ENCODE data around the gene CREB3.

CREB3 gene

DNA sequence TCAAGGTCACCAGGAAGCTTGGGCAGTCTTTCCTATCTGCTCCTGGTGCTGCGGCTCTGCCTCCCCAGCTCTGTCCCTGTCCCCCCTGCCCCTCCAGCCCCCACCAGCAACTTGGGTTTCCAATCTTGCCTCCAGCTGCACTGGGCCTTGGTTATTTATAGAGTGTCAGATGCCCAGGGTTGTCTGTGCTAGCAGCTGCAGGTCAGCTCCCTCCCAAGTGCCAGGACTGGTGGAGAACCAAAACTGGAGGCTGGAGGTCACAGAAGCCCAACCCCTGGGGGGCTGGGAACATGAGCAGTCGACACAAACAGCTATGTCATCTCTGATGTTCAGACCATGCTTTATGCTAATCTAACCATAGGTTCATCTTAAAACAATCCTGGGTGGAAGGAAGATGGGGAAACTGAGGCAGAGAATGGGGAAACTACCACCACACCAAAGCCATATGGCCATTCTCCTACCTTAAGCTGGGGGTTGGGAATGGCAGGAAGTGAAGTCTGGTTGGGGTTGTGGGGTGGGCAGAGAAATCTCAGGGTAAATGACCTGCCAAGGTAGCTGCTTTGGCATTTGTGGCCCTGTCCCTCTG is 44.4 kb upstream of the CREB3 start:
- Histone ChIP-seq H2AFZ (ENCODE audit: low read depth, low read length) (no peak overlapping the region), H3K27me3 (ENCODE audit: insufficient read depth, low read length, poor library complexity) (no peaks in the 10 kb centered on the region), H3K4me1 (ENCODE audit: insufficient read depth, low read length) (peaks cover 30% of the 10 kb centered on the region), H4K20me1 (ENCODE audit: insufficient read depth, low read length) (no peaks in the 10 kb centered on the region), H3K27ac (ENCODE audit: low read length) (no peak overlapping the region), H3K9me3 (ENCODE audit: insufficient read depth, low read length, severe bottlenecking) (no peaks in the 10 kb centered on the region), H3K9ac (ENCODE audit: low read depth, low read length) (no peak overlapping the region), H3K4me3 (ENCODE audit: low read depth in 1 of 2, low read length in 2 of 2) (no peak overlapping the region), H3K79me2 (ENCODE audit: insufficient read depth, low read length) (peaks cover 5% of the 10 kb centered on the region), H3K36me3 (ENCODE audit: insufficient read depth, low read length) (peaks cover 42% of the 10 kb centered on the region), H3K4me2 (ENCODE audit: insufficient read depth, low read length) (no peak overlapping the region)
- TF ChIP-seq, protein P1, sequence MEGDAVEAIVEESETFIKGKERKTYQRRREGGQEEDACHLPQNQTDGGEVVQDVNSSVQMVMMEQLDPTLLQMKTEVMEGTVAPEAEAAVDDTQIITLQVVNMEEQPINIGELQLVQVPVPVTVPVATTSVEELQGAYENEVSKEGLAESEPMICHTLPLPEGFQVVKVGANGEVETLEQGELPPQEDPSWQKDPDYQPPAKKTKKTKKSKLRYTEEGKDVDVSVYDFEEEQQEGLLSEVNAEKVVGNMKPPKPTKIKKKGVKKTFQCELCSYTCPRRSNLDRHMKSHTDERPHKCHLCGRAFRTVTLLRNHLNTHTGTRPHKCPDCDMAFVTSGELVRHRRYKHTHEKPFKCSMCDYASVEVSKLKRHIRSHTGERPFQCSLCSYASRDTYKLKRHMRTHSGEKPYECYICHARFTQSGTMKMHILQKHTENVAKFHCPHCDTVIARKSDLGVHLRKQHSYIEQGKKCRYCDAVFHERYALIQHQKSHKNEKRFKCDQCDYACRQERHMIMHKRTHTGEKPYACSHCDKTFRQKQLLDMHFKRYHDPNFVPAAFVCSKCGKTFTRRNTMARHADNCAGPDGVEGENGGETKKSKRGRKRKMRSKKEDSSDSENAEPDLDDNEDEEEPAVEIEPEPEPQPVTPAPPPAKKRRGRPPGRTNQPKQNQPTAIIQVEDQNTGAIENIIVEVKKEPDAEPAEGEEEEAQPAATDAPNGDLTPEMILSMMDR (IDR thresholded peaks at IDR 0.05; ENCODE audit: borderline replicate concordance, extremely low read depth, low read length, poor library complexity, severe bottlenecking), result no peak
- no peak for TF ChIP-seq EZH2 (IDR thresholded peaks at IDR 0.05; ENCODE audit: borderline replicate concordance, low read depth, low read length, severe bottlenecking)
- no peak for DNase-seq
- ATAC-seq (ENCODE audit: insufficient read depth, low read depth), result no peak

DNA sequence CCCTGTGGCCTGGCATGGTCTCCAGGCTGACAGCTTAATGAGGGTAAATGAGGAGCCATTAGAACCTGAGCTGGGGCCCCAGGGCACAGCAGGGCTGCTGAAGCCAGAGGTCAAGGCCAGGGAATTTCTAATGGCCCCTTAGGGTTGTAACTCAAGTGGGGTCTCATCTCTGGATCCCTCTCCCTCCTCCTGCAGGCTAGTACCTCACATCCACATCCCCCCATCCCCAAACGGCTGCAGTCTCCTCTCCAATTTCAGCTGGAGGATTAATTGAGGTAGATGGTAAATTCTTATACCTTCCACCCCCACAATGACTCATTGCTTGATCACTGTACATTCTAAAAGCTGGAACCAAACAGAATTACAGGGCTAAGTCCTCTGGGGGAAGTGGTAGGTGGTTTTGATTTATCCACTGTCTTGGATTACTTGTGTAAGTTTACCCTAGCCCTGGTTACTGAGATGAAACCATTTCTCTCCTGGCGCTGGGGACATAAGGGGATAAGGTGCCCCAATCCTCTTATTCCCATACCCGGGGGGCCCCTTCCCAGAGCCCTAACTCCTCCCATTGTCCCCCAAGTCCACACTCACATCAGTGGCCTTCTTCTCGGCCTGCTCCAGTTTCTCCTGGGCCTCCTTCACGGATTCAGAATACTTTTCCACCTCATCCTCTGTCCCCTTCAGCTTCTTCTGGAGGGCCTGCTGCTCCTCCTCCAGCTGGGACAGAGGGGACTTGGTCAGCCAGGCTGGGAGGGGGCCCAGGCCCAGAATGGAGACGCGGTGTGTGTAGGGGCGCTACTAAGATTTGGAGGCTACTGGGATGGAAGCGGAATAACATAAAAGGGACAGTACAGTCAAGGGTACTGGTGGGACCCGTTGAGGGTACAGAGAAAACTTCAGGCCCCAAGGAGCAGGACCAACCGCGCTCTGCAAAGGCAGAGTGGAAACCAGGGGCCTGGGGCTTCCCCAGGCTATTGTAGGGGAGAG is 43.6 kb upstream of the CREB3 start:
- TF ChIP-seq, protein P1 (IDR thresholded peaks at IDR 0.05; ENCODE audit: borderline replicate concordance, extremely low read depth, low read length, poor library complexity, severe bottlenecking), result no peak
- TF ChIP-seq EZH2 (IDR thresholded peaks at IDR 0.05; ENCODE audit: borderline replicate concordance, low read depth, low read length, severe bottlenecking), result no peak
- no peaks in the 10 kb centered on the region for H3K9me3 ChIP-seq (ENCODE audit: insufficient read depth, low read length, severe bottlenecking)
- no peaks in the 10 kb centered on the region for H4K20me1 ChIP-seq (ENCODE audit: insufficient read depth, low read length)
- H2AFZ ChIP-seq (ENCODE audit: low read depth, low read length), result no peak overlapping the region
- H3K4me3 ChIP-seq (ENCODE audit: low read depth in 1 of 2, low read length in 2 of 2), result no peak overlapping the region
- peaks cover 35% of the 10 kb centered on the region for H3K36me3 ChIP-seq (ENCODE audit: insufficient read depth, low read length)
- ATAC-seq (ENCODE audit: insufficient read depth, low read depth) (no peak), DNase-seq (no peak)
- peaks cover 5% of the 10 kb centered on the region for H3K79me2 ChIP-seq (ENCODE audit: insufficient read depth, low read length)
- H3K4me1 ChIP-seq (ENCODE audit: insufficient read depth, low read length), result peaks cover 30% of the 10 kb centered on the region
- H3K4me2 ChIP-seq (ENCODE audit: insufficient read depth, low read length), result peak overlapping the region; percentile 82
- no peak overlapping the region for H3K27ac ChIP-seq (ENCODE audit: low read length)
- H3K27me3 ChIP-seq (ENCODE audit: insufficient read depth, low read length, poor library complexity), result no peaks in the 10 kb centered on the region
- H3K9ac ChIP-seq (ENCODE audit: low read depth, low read length), result no peak overlapping the region

DNA sequence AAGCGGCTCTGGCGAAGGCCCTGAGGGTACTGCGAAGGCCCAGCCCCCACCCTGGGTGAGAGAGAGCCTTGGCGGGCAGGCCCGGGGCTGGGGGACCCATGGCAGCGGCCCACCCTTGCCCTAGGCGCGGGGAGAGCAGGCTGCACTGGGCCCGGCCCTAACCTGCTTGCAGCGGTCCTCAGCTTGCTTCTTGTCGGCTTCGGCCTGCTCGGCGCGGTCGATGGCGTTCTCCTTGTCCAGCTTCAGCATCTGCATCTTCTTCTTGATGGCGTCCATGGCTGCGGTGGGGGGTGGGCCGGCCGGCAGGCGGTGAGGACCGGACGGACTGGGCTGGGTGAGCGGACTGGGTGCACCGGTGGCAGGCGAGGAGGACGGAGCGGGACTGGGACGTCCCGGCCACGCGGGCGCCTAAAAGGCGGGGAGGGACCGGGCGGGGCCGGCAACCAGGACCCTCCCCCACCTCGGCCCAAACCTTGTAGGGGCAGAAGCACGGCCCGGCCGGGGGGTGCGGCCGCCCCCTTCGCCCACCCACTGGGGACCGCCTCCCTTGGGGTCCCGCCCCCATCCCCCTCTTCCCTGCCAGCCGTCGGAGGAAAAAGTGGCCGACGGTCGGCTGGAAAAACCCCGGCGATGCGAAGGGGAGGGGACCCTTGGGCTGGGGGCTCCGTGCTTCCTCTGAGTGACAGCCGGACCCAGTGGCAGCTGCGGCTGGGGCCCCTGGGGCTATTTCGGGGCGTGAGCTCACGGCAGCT is 42.7 kb upstream of the CREB3 start, which contains the start of gene TPM2:
Gene TPM2, minus strand, starts transcription at position 384 of the 752 bp plus-strand sequence. Its CDS starts 108 bp downstream, at position 276.
- DNase-seq (no peak), ATAC-seq (ENCODE audit: insufficient read depth, low read depth) (no peak)
- Histone ChIP-seq H2AFZ (ENCODE audit: low read depth, low read length) (peak within 1 kb of the TSS; percentile 83), H3K9ac (ENCODE audit: low read depth, low read length) (peak within 1 kb of the TSS; percentile 87), H3K27ac (ENCODE audit: low read length) (peak within 1 kb of the TSS; percentile 82), H3K9me3 (ENCODE audit: insufficient read depth, low read length, severe bottlenecking) (no peaks in the 10 kb centered on the region), H3K36me3 (ENCODE audit: insufficient read depth, low read length) (peaks cover 27% of the 10 kb centered on the region), H3K27me3 (ENCODE audit: insufficient read depth, low read length, poor library complexity) (no peaks in the 10 kb centered on the region), H3K79me2 (ENCODE audit: insufficient read depth, low read length) (peaks cover 5% of the 10 kb centered on the region), H3K4me2 (ENCODE audit: insufficient read depth, low read length) (peak within 1 kb of the TSS; percentile 82), H3K4me1 (ENCODE audit: insufficient read depth, low read length) (peaks cover 30% of the 10 kb centered on the region), H3K4me3 (ENCODE audit: low read depth in 1 of 2, low read length in 2 of 2) (peak within 1 kb of the TSS; percentile 65 to 68), H4K20me1 (ENCODE audit: insufficient read depth, low read length) (no peaks in the 10 kb centered on the region)
- TF ChIP-seq, protein P1 (IDR thresholded peaks at IDR 0.05; ENCODE audit: borderline replicate concordance, extremely low read depth, low read length, poor library complexity, severe bottlenecking), result no peak
- TF ChIP-seq EZH2 (IDR thresholded peaks at IDR 0.05; ENCODE audit: borderline replicate concordance, low read depth, low read length, severe bottlenecking), result no peak

Data from DND-41 (cell line).